IMR-90 (cell line): Measurements from ENCODE around the gene SFTA2. TPM values are rescaled to one million over a fixed set of nuclear protein-coding genes. Genes with fewer than 3 reads are reported as not detected.

Experiments
- ATAC-seq: fragments of 200-7000 bp; cut with Tn5 transposase; 2 replicates; pipeline ENCODE4 v1.9.1; 2020; ENCODE audit warnings: low read depth, mild to moderate bottlenecking, moderate library complexity
- BruUV-seq: library from RNA; stranded (reverse); fragments of 400-500 nt; replicated peaks from 2 replicates; lab custom pipeline; 2021; lab: Mats Ljungman, UMichigan
- CTCF ChIA-PET: fragments of 300-600 bp; formaldehyde crosslinking; extraction: SDS; loops from one replicate; lab custom pipeline; 2021; ENCODE audit warnings: antibody characterized with exemption; lab: Yijun Ruan, JAX
- POLR2A ChIA-PET: fragments of 300-600 bp; sonication (Branson Sonifier 250); formaldehyde crosslinking; loops from one replicate; lab custom pipeline; 2022; ENCODE audit warnings: antibody characterized with exemption; ENCODE audit not compliant: unreplicated experiment; lab: Charles Lee
- DNase-seq: peaks from one replicate; pipeline ENCODE4 v3.0.0; 2013
- H2AFZ ChIP-seq: replicated peaks from 2 replicates; pipeline ENCODE3; 2013; ENCODE audit warnings: low read length, mild to moderate bottlenecking; ENCODE audit not compliant: poor library complexity
- H2AK5ac ChIP-seq: 2 replicates; pipeline ENCODE4 v1.6.1; 2013; ENCODE audit warnings: low read depth, low read length, inconsistent platforms
- H2AK9ac ChIP-seq: replicated peaks from 2 replicates; pipeline ENCODE3; 2013; ENCODE audit warnings: mild to moderate bottlenecking, low read depth, low read length, moderate library complexity; ENCODE audit not compliant: poor library complexity
- H2BK120ac ChIP-seq: 2 replicates; pipeline ENCODE4 v1.6.1; 2013; ENCODE audit warnings: low read depth, low read length, inconsistent platforms
- H2BK15ac ChIP-seq: 3 replicates; pipeline ENCODE4 v1.6.1; 2013; ENCODE audit warnings: low read depth, low read length, inconsistent platforms
- H2BK20ac ChIP-seq: 2 replicates; pipeline ENCODE4 v1.6.1; 2013; ENCODE audit warnings: low read depth, mild to moderate bottlenecking, inconsistent platforms, low read length, moderate library complexity
- H2BK5ac ChIP-seq: 2 replicates; pipeline ENCODE4 v1.6.1; 2013; ENCODE audit warnings: mild to moderate bottlenecking, low read depth, low read length, inconsistent platforms; ENCODE audit not compliant: poor library complexity, severe bottlenecking
- H3K14ac ChIP-seq: replicated peaks from 2 replicates; pipeline ENCODE4 v1.6.1; 2013; ENCODE audit warnings: low read depth, low read length, inconsistent platforms
- H3K18ac ChIP-seq: 2 replicates; pipeline ENCODE4 v1.6.1; 2013; ENCODE audit warnings: low read depth, low read length, control low read depth
- H3K23ac ChIP-seq: 2 replicates; pipeline ENCODE4 v1.6.1; 2013; ENCODE audit warnings: low read depth, low read length, inconsistent platforms
- H3K27ac ChIP-seq: 2 replicates; pipeline ENCODE4 v1.5.1; 2013; ENCODE audit warnings: mild to moderate bottlenecking, control low read depth, low read length; ENCODE audit not compliant: insufficient read depth
- H3K27me3 ChIP-seq: 2 replicates; pipeline ENCODE4 v1.6.1; 2013; ENCODE audit warnings: low read length; ENCODE audit not compliant: control insufficient read depth, insufficient read depth
- H3K36me3 ChIP-seq: 2 replicates; pipeline ENCODE4 v1.6.1; 2013; ENCODE audit warnings: low read length, mixed read lengths; ENCODE audit not compliant: control insufficient read depth, insufficient read depth
- H3K4ac ChIP-seq: 2 replicates; pipeline ENCODE4 v1.6.1; 2013; ENCODE audit warnings: low read depth, low read length, inconsistent platforms
- H3K4me1 ChIP-seq: 2 replicates; pipeline ENCODE4 v1.6.1; 2013; ENCODE audit warnings: low read length, mixed read lengths; ENCODE audit not compliant: control insufficient read depth, insufficient read depth
- H3K4me2 ChIP-seq: 2 replicates; pipeline ENCODE4 v1.6.1; 2013; ENCODE audit warnings: low read depth, mild to moderate bottlenecking, control low read depth, low read length, moderate library complexity
- H3K4me3 ChIP-seq: 2 replicates; pipeline ENCODE4 v1.5.1; 2013; ENCODE audit warnings: low read depth, mild to moderate bottlenecking, control low read depth, low read length, moderate library complexity; ENCODE audit not compliant: insufficient read depth
- H3K56ac ChIP-seq: 2 replicates; pipeline ENCODE4 v1.6.1; 2013; ENCODE audit warnings: low read length, inconsistent platforms; ENCODE audit not compliant: insufficient read depth; ENCODE audit errors: extremely low read depth
- H3K79me1 ChIP-seq, 2 experiments: 2 replicates each; pipeline ENCODE4 v1.6.1; 2013; ENCODE audit warnings: low read length in 2 of 2, inconsistent platforms in 1 of 2, low read depth in 1 of 2
- H3K9ac ChIP-seq: 2 replicates; pipeline ENCODE4 v1.6.1; 2013; ENCODE audit warnings: low read depth, low read length, control low read depth
- H3K9me1 ChIP-seq: 2 replicates; pipeline ENCODE4 v1.6.1; 2013; ENCODE audit warnings: low read length, inconsistent platforms; ENCODE audit not compliant: insufficient read depth
- H3K9me3 ChIP-seq: 2 replicates; pipeline ENCODE4 v1.6.1; 2013; ENCODE audit warnings: low read length; ENCODE audit not compliant: control insufficient read depth, insufficient read depth
- H4K20me1 ChIP-seq: 2 replicates; pipeline ENCODE4 v1.6.1; 2013; ENCODE audit warnings: low read length, inconsistent platforms; ENCODE audit not compliant: insufficient read depth
- H4K5ac ChIP-seq: 2 replicates; pipeline ENCODE4 v1.6.1; 2013; ENCODE audit warnings: mild to moderate bottlenecking, low read depth, low read length, control low read depth
- H4K8ac ChIP-seq, 2 experiments: 2 replicates each; pipeline ENCODE4 v1.6.1; 2013; ENCODE audit warnings: low read depth in 2 of 2, low read length in 2 of 2, control low read depth in 1 of 2, inconsistent platforms in 1 of 2
- H4K91ac ChIP-seq: 2 replicates; pipeline ENCODE4 v1.6.1; 2013; ENCODE audit warnings: low read depth, low read length, inconsistent platforms; ENCODE audit not compliant: insufficient read depth
- BHLHE40 ChIP-seq: fragments of 150-350 bp; IDR thresholded peaks from 2 replicates; pipeline ENCODE4 v1.6.1; 2016; ENCODE audit warnings: mild to moderate bottlenecking, low read depth, low read length
- CEBPB ChIP-seq: IDR thresholded peaks from 2 replicates; pipeline ENCODE4 v1.6.1; 2012; ENCODE audit warnings: low read depth, low read length, improper control_type of control experiment
- CHD1 ChIP-seq: IDR thresholded peaks from 2 replicates; pipeline ENCODE4 v1.6.1; 2012; ENCODE audit warnings: low read depth, low read length, improper control_type of control experiment
- CTCF ChIP-seq: conservative IDR thresholded peaks from 2 replicates; pipeline ENCODE4 v1.5.1; 2012; ENCODE audit warnings: mild to moderate bottlenecking, low read depth, low read length, improper control_type of control experiment
- FOS ChIP-seq: fragments of 150-350 bp; IDR thresholded peaks from 2 replicates; pipeline ENCODE4 v1.6.1; 2016; ENCODE audit warnings: low read depth, low read length
- MAFK ChIP-seq: IDR thresholded peaks from 2 replicates; pipeline ENCODE4 v1.6.1; 2012; ENCODE audit warnings: low read depth, low read length, improper control_type of control experiment
- MAZ ChIP-seq: IDR thresholded peaks from 2 replicates; pipeline ENCODE4 v1.6.1; 2012; ENCODE audit warnings: low read depth, mild to moderate bottlenecking, low read length, improper control_type of control experiment, moderate library complexity, borderline replicate concordance
- MXI1 ChIP-seq: IDR thresholded peaks from 2 replicates; pipeline ENCODE4 v1.6.1; 2012; ENCODE audit warnings: low read depth, mild to moderate bottlenecking, low read length, moderate library complexity, borderline replicate concordance
- NFE2L2 ChIP-seq: fragments of 150-350 bp; IDR thresholded peaks from 2 replicates; pipeline ENCODE4 v1.6.1; 2016; ENCODE audit warnings: low read depth, mild to moderate bottlenecking, low read length
- POLR2A ChIP-seq: IDR thresholded peaks from 2 replicates; pipeline ENCODE4 v1.6.1; 2012; ENCODE audit warnings: mild to moderate bottlenecking, low read depth, low read length
- RAD21 ChIP-seq: IDR thresholded peaks from 2 replicates; pipeline ENCODE4 v1.6.1; 2012; ENCODE audit warnings: low read length, improper control_type of control experiment
- RCOR1 ChIP-seq: IDR thresholded peaks from 2 replicates; pipeline ENCODE4 v1.6.1; 2012; ENCODE audit warnings: mild to moderate bottlenecking, low read length, improper control_type of control experiment; ENCODE audit not compliant: insufficient replicate concordance
- RFX5 ChIP-seq: IDR thresholded peaks from 2 replicates; pipeline ENCODE4 v1.8.0; 2012; ENCODE audit warnings: low read depth, mild to moderate bottlenecking, low read length, moderate library complexity
- SMC3 ChIP-seq: fragments of 150-350 bp; IDR thresholded peaks from 2 replicates; pipeline ENCODE4 v1.6.1; 2016; ENCODE audit warnings: low read depth, mild to moderate bottlenecking, antibody characterized with exemption, low read length, moderate library complexity
- USF2 ChIP-seq: fragments of 150-350 bp; IDR thresholded peaks from 2 replicates; pipeline ENCODE4 v1.6.1; 2017; ENCODE audit warnings: mild to moderate bottlenecking, antibody characterized with exemption, low read length, low read depth
- WGBS, 2 experiments: methylation state at CpG; one replicate each; pipeline versions ENCODE4 v1.1.5 to v1.1.7; 2013; ENCODE audit warnings: missing lambda C conversion rate in 2 of 2; ENCODE audit not compliant: insufficient read length in 1 of 2; ENCODE audit errors: extremely low coverage in 2 of 2; 5-methylcytosine and 5-hydroxymethylcytosine counted together
- dilution Hi-C: fragments of 300-500 bp; cut with HindIII; formaldehyde crosslinking; loops from one replicate; pipeline ENCODE4 v1.14.3; 2018; ENCODE audit warnings: low sequenced_read_pairs; ENCODE audit not compliant: unreplicated experiment
- in situ Hi-C: fragments of 300-500 bp; cut with MboI; formaldehyde crosslinking; loops from 3 replicates; pipeline ENCODE4 v1.14.3; 2019; ENCODE audit warnings: low sequenced_read_pairs, inconsistent platforms, mixed read lengths
- intact Hi-C: fragments of 100-400 bp; cut with micrococcal nuclease; formaldehyde crosslinking; loops from 2 replicates; pipeline ENCODE4 v1.10.0; 2022
- polyA plus RNA-seq, 3 experiments: library from polyadenylated mRNA; depleted of rRNA; stranded (reverse); fragments of >200 nt; gene quantifications; 2 replicates each; pipeline ENCODE4 v1.2.3, GENCODE V29; 2012; ENCODE audit warnings: low replicate concordance in 1 of 3
- total RNA-seq: library from RNA; depleted of rRNA; stranded (reverse); fragments of >200 nt; gene quantifications from 2 replicates; pipeline ENCODE4 v1.2.3, GENCODE V29; 2012
- TF ChIP-seq, protein P1 (sequence below): fragments of 150-350 bp; IDR thresholded peaks from 2 replicates; pipeline ENCODE4 v1.6.1; 2016; ENCODE audit warnings: low read depth, mild to moderate bottlenecking, low read length, moderate library complexity, borderline replicate concordance

Gene SFTA2
- total and polyA plus RNA-seq, 2 of the 4 experiments (the other 2 are of a cell fraction) = not detected

GRCh38 chr6:30918670-30919069, 13.3 kb downstream of the SFTA2 start:
- no peak overlapping the region for H2BK120ac ChIP-seq
- H4K91ac ChIP-seq = no peak overlapping the region
- intact Hi-C loops (loop anchor here (10.0 kb wide), 1 partner anchor 276 kb away; no protein-coding TSS in a partner anchor), dilution Hi-C loops (no loop called here), in situ Hi-C loops (loop anchor here (5.0 kb wide), 1 partner anchor 159 kb away; no protein-coding TSS in a partner anchor)
- no peaks in the 10 kb centered on the region for H3K27me3 ChIP-seq
- CTCF ChIA-PET = interaction anchor here (1.1 to 3.1 kb wide), 2 partner anchors 152 to 161 kb away, joined by 5 to 12 read pairs; no protein-coding TSS in a partner anchor
- H2BK15ac ChIP-seq = no peak overlapping the region
- H3K9me1 ChIP-seq = no peaks in the 10 kb centered on the region
- no CpG with 5 or more reads among the region's 8 CpGs for WGBS, 2 experiments
- no peak overlapping the region for H3K27ac ChIP-seq
- H2BK5ac ChIP-seq = no peak overlapping the region
- H2AK5ac ChIP-seq = no peak overlapping the region
- BruUV-seq = no TSS peak
- H3K18ac ChIP-seq = no peak overlapping the region
- peaks cover 5 to 6% of the 10 kb centered on the region in 2 experiments; a peak in 1 of 4 replicates for H3K79me1 ChIP-seq
- no peak for ATAC-seq
- H4K5ac ChIP-seq = no peak overlapping the region
- no peak for DNase-seq
- H3K4me3 ChIP-seq = no peak overlapping the region
- H3K9ac ChIP-seq = no peak overlapping the region
- H3K56ac ChIP-seq = no peak overlapping the region
- H2AFZ ChIP-seq = no peak overlapping the region
- POLR2A ChIA-PET = interaction anchor here (0.5 kb wide), 1 partner anchor 12 kb away, joined by 5 read pairs; no protein-coding TSS in a partner anchor
- no peak for TF ChIP-seq POLR2A
- no peak for TF ChIP-seq RFX5
- TF ChIP-seq CEBPB = no peak
- TF ChIP-seq RCOR1 = no peak
- no peak for TF ChIP-seq USF2
- no peak for TF ChIP-seq MAZ
- TF ChIP-seq RAD21 = no peak
- TF ChIP-seq NFE2L2 = no peak
- TF ChIP-seq, protein P1, sequence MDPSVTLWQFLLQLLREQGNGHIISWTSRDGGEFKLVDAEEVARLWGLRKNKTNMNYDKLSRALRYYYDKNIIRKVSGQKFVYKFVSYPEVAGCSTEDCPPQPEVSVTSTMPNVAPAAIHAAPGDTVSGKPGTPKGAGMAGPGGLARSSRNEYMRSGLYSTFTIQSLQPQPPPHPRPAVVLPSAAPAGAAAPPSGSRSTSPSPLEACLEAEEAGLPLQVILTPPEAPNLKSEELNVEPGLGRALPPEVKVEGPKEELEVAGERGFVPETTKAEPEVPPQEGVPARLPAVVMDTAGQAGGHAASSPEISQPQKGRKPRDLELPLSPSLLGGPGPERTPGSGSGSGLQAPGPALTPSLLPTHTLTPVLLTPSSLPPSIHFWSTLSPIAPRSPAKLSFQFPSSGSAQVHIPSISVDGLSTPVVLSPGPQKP = no peak
- TF ChIP-seq MXI1 = no peak
- TF ChIP-seq SMC3 = no peak
- no peak for TF ChIP-seq BHLHE40
- TF ChIP-seq CHD1 = no peak
- no peak for TF ChIP-seq CTCF
- no peak for TF ChIP-seq MAFK
- no peak for TF ChIP-seq FOS
- H3K14ac ChIP-seq = no peak overlapping the region
- H3K36me3 ChIP-seq = peaks cover 39% of the 10 kb centered on the region
- H3K4ac ChIP-seq = no peak overlapping the region
- no peak overlapping the region for H4K8ac ChIP-seq
- no peak overlapping the region for H3K23ac ChIP-seq
- H3K4me1 ChIP-seq = peaks cover 10% of the 10 kb centered on the region
- H2BK20ac ChIP-seq = no peak overlapping the region
- no peaks in the 10 kb centered on the region for H4K20me1 ChIP-seq
- H3K4me2 ChIP-seq = no peak overlapping the region
- H2AK9ac ChIP-seq = no peak overlapping the region
- no peaks in the 10 kb centered on the region for H3K9me3 ChIP-seq
